Measurements from ENCODE around the gene BMP4. TPM values are rescaled to one million over a fixed set of nuclear protein-coding genes. Genes with fewer than 3 reads are reported as not detected.

Gene BMP4
- total and polyA plus RNA-seq, 2 experiments from 2014 or later: 2.5 to 3.9 TPM

- DNase-seq (ENCODE audit: low spot score) (peak; percentile 75), ATAC-seq (peak; percentile 65)
- Mint-ChIP-seq H3K27me3 (ENCODE audit: insufficient read depth, low read depth, poor library complexity) (peaks cover 31% of the 10 kb centered on the region), H3K9me3 (peaks cover 23% of the 10 kb centered on the region), H3K27ac (no peak overlapping the region), H3K36me3 (ENCODE audit: low read depth) (peaks cover 19% of the 10 kb centered on the region), H3K4me1 (peaks cover 57% of the 10 kb centered on the region), H3K4me3 (no peak overlapping the region)
- 0 out of 2 replicates have a peak overlapping the region, but pooled peaks have one; percentile 8 for H3K27ac ChIP-seq (ENCODE audit: low read depth)
- peaks cover 67% of the 10 kb centered on the region for H3K4me1 ChIP-seq (ENCODE audit: insufficient read depth)
- peaks cover 5% of the 10 kb centered on the region for H3K36me3 ChIP-seq (ENCODE audit: insufficient read depth)
- 0 out of 2 replicates have a peak, but pooled peaks cover 10% of the 10 kb centered on the region for H3K27me3 ChIP-seq (ENCODE audit: insufficient read depth)
- H3K4me2 ChIP-seq: peak overlapping the region; percentile 71; the same call in 1 of the 2 replicates
- TF ChIP-seq EZH2phosphoT487 (IDR thresholded peaks at IDR 0.05; ENCODE audit: unreplicated experiment) (no peak), EZH2 (IDR thresholded peaks at IDR 0.05; ENCODE audit: low read depth, unreplicated experiment) (no peak), JUNB (IDR thresholded peaks at IDR 0.05; ENCODE audit: unreplicated experiment) (no peak), ETS1 (IDR thresholded peaks at IDR 0.05) (no peak), CREB1 (CRISPR knock-in tag; IDR thresholded peaks at IDR 0.05; ENCODE audit: low read depth) (no peak), NANOG (IDR thresholded peaks at IDR 0.05; ENCODE audit: borderline replicate concordance) (no peak), ZNF462 (CRISPR knock-in tag; IDR thresholded peaks at IDR 0.05) (no peak), STAT1 (IDR thresholded peaks at IDR 0.05; ENCODE audit: unreplicated experiment) (no peak), CTCF (conservative IDR thresholded peaks at IDR 0.05; ENCODE audit: low read depth in 2 of 2) (no peak)
- H3K9me2 ChIP-seq (ENCODE audit: insufficient read depth): 0 out of 2 replicates have a peak, but pooled peaks cover 3% of the 10 kb centered on the region
- no peaks in the 10 kb centered on the region for H3K79me2 ChIP-seq (replicated peaks; ENCODE audit: insufficient read depth)
- peaks cover 4% of the 10 kb centered on the region; the same call in 1 of the 2 replicates for H3F3A ChIP-seq (replicated peaks; ENCODE audit: low read depth)
- H2AFZ ChIP-seq: no peak overlapping the region
- no peak overlapping the region for H3K4me3 ChIP-seq
- no peaks in the 10 kb centered on the region for H4K20me1 ChIP-seq (replicated peaks; ENCODE audit: insufficient read depth)
Observed at GRCh38 chr14:53979747-53980642, 23.4 kb upstream of the BMP4 start.
